ENCODE data around the gene ABCC6.

- TF ChIP-seq, protein P1, sequence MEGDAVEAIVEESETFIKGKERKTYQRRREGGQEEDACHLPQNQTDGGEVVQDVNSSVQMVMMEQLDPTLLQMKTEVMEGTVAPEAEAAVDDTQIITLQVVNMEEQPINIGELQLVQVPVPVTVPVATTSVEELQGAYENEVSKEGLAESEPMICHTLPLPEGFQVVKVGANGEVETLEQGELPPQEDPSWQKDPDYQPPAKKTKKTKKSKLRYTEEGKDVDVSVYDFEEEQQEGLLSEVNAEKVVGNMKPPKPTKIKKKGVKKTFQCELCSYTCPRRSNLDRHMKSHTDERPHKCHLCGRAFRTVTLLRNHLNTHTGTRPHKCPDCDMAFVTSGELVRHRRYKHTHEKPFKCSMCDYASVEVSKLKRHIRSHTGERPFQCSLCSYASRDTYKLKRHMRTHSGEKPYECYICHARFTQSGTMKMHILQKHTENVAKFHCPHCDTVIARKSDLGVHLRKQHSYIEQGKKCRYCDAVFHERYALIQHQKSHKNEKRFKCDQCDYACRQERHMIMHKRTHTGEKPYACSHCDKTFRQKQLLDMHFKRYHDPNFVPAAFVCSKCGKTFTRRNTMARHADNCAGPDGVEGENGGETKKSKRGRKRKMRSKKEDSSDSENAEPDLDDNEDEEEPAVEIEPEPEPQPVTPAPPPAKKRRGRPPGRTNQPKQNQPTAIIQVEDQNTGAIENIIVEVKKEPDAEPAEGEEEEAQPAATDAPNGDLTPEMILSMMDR (conservative IDR thresholded peaks at IDR 0.05; ENCODE audit: low read depth, low read length), result no peak
- TF ChIP-seq EZH2 (IDR thresholded peaks at IDR 0.05; ENCODE audit: borderline replicate concordance, low read depth, low read length, poor library complexity, severe bottlenecking), result no peak
Observed at GRCh38 chr16:16184594-16184993, 38.7 kb downstream of the ABCC6 start.
